HEK293 (cell line): ENCODE data around the gene CD40.

Source experiments
- CTCF ChIA-PET: fragments of 350-600 bp; formaldehyde crosslinking; extraction: SDS; loops from one replicate; lab custom pipeline; 2021; ENCODE audit warnings: antibody characterized with exemption; lab: Yijun Ruan, JAX
- POLR2A ChIA-PET: fragments of 300-600 bp; formaldehyde crosslinking; extraction: SDS; loops from one replicate; lab custom pipeline; 2020; ENCODE audit warnings: antibody characterized with exemption, inconsistent platforms; lab: Yijun Ruan, JAX
- H3K27ac ChIP-seq: fragments of 200-500 bp; sonication (Bioruptor generic); 2 replicates; pipeline ENCODE4 v1.5.1; 2014; ENCODE audit warnings: low read depth, low read length, control low read depth, inconsistent platforms; ENCODE audit errors: extremely low read depth
- H3K36me3 ChIP-seq, 2 experiments: fragments of 200-500 bp in 1 of 2; sonication (Bioruptor generic) in 1 of 2; 1 replicate in 1 of 2; 2 replicates in 1 of 2; pipeline ENCODE4 v1.5.1; 2014 to 2017; ENCODE audit warnings: inconsistent platforms in 2 of 2, low read length in 2 of 2; ENCODE audit not compliant: control insufficient read depth in 2 of 2, insufficient read depth in 1 of 2
- H3K4me1 ChIP-seq: fragments of 200-500 bp; sonication (Bioruptor generic); 2 replicates; pipeline ENCODE4 v1.5.1; 2014; ENCODE audit warnings: mild to moderate bottlenecking, low read length, inconsistent platforms; ENCODE audit not compliant: control insufficient read depth, insufficient read depth
- H3K4me3 ChIP-seq: 2 replicates; pipeline ENCODE4 v1.5.1; 2011; ENCODE audit warnings: low read depth, mild to moderate bottlenecking, control low read depth, low read length, moderate library complexity
- H3K9me3 ChIP-seq: fragments of 200-500 bp; sonication (Bioruptor generic); 2 replicates; pipeline ENCODE4 v1.5.1; 2014; ENCODE audit warnings: low read depth, low read length, inconsistent platforms; ENCODE audit not compliant: control insufficient read depth, insufficient read depth
- IKZF3 ChIP-seq: fragments of 450-650 bp; IDR thresholded peaks from 2 replicates; pipeline ENCODE4 v1.5.0; 2018; ENCODE audit warnings: missing biosample characterization, mild to moderate bottlenecking, missing genetic modification characterization, moderate library complexity
- KLF10 ChIP-seq: fragments of 450-650 bp; IDR thresholded peaks from 2 replicates; pipeline ENCODE4 v1.5.1; 2018; ENCODE audit warnings: missing biosample characterization, mild to moderate bottlenecking, missing genetic modification characterization
- SP3 ChIP-seq: fragments of 450-650 bp; formaldehyde crosslinking; IDR thresholded peaks from 2 replicates; pipeline ENCODE4 v1.5.1; 2016; ENCODE audit warnings: missing biosample characterization, missing genetic modification characterization
- ZBTB21 ChIP-seq: fragments of 450-650 bp; formaldehyde crosslinking; IDR thresholded peaks from 2 replicates; pipeline ENCODE4 v1.5.1; 2017; ENCODE audit warnings: missing biosample characterization, missing genetic modification characterization
- ZNF16 ChIP-seq: fragments of 450-650 bp; formaldehyde crosslinking; IDR thresholded peaks from 2 replicates; pipeline ENCODE4 v1.5.1; 2016; ENCODE audit warnings: low read depth, missing biosample characterization, missing genetic modification characterization
- ZNF169 ChIP-seq: fragments of 450-650 bp; formaldehyde crosslinking; IDR thresholded peaks from 2 replicates; pipeline ENCODE4 v1.5.1; 2016; ENCODE audit warnings: missing biosample characterization, missing genetic modification characterization
- ZNF211 ChIP-seq: fragments of 450-650 bp; formaldehyde crosslinking; IDR thresholded peaks from 2 replicates; pipeline ENCODE4 v1.5.1; 2016; ENCODE audit warnings: low read depth, missing biosample characterization, missing genetic modification characterization
- ZNF292 ChIP-seq: fragments of 450-650 bp; formaldehyde crosslinking; IDR thresholded peaks from 2 replicates; pipeline ENCODE4 v1.5.1; 2016; ENCODE audit warnings: low read depth, missing biosample characterization, missing genetic modification characterization, borderline replicate concordance
- ZNF324 ChIP-seq: fragments of 450-650 bp; formaldehyde crosslinking; IDR thresholded peaks from 2 replicates; pipeline ENCODE4 v1.5.1; 2016; ENCODE audit warnings: missing biosample characterization, missing genetic modification characterization
- ZNF404 ChIP-seq: fragments of 450-650 bp; formaldehyde crosslinking; IDR thresholded peaks from 2 replicates; pipeline ENCODE4 v1.5.1; 2017; ENCODE audit warnings: missing biosample characterization, missing genetic modification characterization
- ZNF48 ChIP-seq: fragments of 450-650 bp; formaldehyde crosslinking; IDR thresholded peaks from 2 replicates; pipeline ENCODE4 v1.5.1; 2016; ENCODE audit warnings: missing biosample characterization, missing genetic modification characterization
- ZNF514 ChIP-seq: fragments of 450-650 bp; formaldehyde crosslinking; IDR thresholded peaks from 2 replicates; pipeline ENCODE4 v1.5.1; 2016; ENCODE audit warnings: missing biosample characterization, missing genetic modification characterization
- ZNF600 ChIP-seq: fragments of 450-650 bp; formaldehyde crosslinking; IDR thresholded peaks from 2 replicates; pipeline ENCODE4 v1.5.1; 2016; ENCODE audit warnings: missing biosample characterization, missing genetic modification characterization
- ZNF629 ChIP-seq: fragments of 450-650 bp; formaldehyde crosslinking; IDR thresholded peaks from 2 replicates; pipeline ENCODE4 v1.5.1; 2017; ENCODE audit warnings: missing biosample characterization, missing genetic modification characterization
- ZNF658 ChIP-seq: fragments of 450-650 bp; formaldehyde crosslinking; IDR thresholded peaks from 2 replicates; pipeline ENCODE4; 2016; ENCODE audit warnings: missing biosample characterization, missing genetic modification characterization
- ZNF785 ChIP-seq: fragments of 450-650 bp; formaldehyde crosslinking; IDR thresholded peaks from 2 replicates; pipeline ENCODE4 v1.5.1; 2016; ENCODE audit warnings: missing biosample characterization, missing genetic modification characterization
- ZNF837 ChIP-seq: fragments of 450-650 bp; formaldehyde crosslinking; IDR thresholded peaks from 2 replicates; pipeline ENCODE4 v1.5.1; 2016; ENCODE audit warnings: missing biosample characterization, missing genetic modification characterization
- ZNF843 ChIP-seq: fragments of 450-650 bp; formaldehyde crosslinking; IDR thresholded peaks from 2 replicates; pipeline ENCODE4 v1.5.1; 2016; ENCODE audit warnings: missing biosample characterization, missing genetic modification characterization
- ZSCAN16 ChIP-seq: fragments of 450-650 bp; formaldehyde crosslinking; IDR thresholded peaks from 2 replicates; pipeline ENCODE4 v1.5.1; 2016; ENCODE audit warnings: missing biosample characterization, missing genetic modification characterization
- TF ChIP-seq, protein P1 (sequence below): fragments of 450-650 bp; formaldehyde crosslinking; IDR thresholded peaks from 2 replicates; pipeline ENCODE4 v1.5.1; 2017; ENCODE audit warnings: missing biosample characterization, missing genetic modification characterization

CD40 gene

DNA sequence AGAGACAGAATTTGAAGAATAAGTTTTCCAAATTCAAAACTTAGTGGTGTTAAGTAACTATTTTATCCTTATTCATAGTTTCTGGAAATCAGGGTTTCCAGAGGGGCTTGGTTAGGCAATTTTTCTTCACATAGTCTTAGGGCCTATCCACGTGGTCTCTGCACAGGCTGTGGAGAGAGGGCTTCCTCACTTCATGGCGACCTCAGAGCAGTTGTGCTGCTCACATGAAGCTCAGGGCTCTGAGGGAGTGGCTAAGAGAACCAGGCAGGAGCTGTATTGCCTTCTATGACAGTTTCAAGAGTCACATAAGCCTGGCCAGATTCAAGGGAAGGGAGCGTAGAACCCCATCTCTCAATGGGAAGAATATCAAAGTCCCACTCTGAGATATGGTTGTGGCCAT, 13.9 kb upstream of the CD40 start:
- Histone ChIP-seq H3K9me3 (no peaks in the 10 kb centered on the region), H3K36me3 (no peaks in the 10 kb centered on the region), H3K4me3 (no peak overlapping the region), H3K4me1 (no peaks in the 10 kb centered on the region), H3K27ac (no peak overlapping the region)
- CTCF ChIA-PET: interaction anchor here (1.0 to 1.8 kb wide), 2 partner anchors 12 to 81 kb away, joined by 4 to 6 read pairs; no protein-coding TSS in a partner anchor
- no peak for TF ChIP-seq ZNF843 (tag by site-specific recombination)
- TF ChIP-seq ZNF404 (tag by site-specific recombination): no peak
- TF ChIP-seq ZNF600 (tag by site-specific recombination): no peak
- POLR2A ChIA-PET: no interaction called here

DNA sequence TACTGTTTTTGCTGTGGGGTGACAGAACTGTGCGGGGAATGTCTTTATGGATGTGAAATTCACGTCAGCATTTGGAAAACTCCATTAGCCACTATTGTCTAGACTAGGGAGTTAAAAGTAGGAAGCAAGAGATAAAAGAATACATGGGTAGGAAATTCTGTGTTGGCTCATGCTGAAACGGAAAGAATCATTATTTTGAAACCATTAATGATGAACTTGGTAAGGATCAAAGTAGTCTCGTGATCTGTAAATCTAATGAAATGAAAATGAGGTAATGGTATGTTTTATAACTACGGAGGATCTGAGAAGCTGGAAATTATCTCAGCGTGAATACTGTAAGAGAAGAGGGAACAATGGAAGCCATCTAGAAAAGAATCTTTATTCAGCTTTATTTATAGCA, 11.1 kb upstream of the CD40 start:
- no peaks in the 10 kb centered on the region for H3K4me1 ChIP-seq
- no peaks in the 10 kb centered on the region for H3K36me3 ChIP-seq
- TF ChIP-seq ZNF629 (tag by site-specific recombination) (no peak), ZNF658 (no peak), ZNF48 (tag by site-specific recombination) (no peak), ZNF324 (tag by site-specific recombination) (no peak), KLF10 (no peak), ZNF292 (no peak), SP3 (tag by site-specific recombination) (no peak), ZNF785 (no peak), ZBTB21 (tag by site-specific recombination) (no peak), IKZF3 (tag by site-specific recombination) (no peak)
- TF ChIP-seq, all 188 proteins: peak for 0
- Histone ChIP-seq H3K27ac (no peak overlapping the region), H3K9me3 (no peaks in the 10 kb centered on the region), H3K4me3 (no peak overlapping the region)
- ChIA-PET POLR2A (no interaction called here), CTCF (interaction anchor here (1.0 kb wide), 1 partner anchor 22 kb away, joined by 5 read pairs; no protein-coding TSS in a partner anchor)

DNA sequence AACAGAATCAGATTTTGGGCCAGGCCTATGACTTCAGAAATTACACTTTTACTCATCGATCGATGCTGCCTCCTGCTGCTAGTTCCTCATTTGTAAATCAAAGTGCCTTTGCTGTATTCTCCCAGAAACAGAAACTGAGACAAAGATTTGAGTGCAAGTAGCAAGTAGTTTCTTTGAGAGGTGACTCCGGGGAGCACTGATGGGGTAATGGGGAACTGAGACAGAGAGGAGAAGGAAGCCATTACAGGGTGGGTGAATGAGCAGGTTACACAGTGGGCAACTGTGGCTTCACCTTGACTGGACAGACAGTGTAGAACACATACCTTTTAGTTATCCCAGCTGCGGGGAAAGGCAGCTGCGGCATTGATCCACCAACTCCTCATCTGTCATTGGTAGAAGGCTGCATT, 9.7 kb upstream of the CD40 start:
- ChIA-PET POLR2A (no interaction called here), CTCF (interaction anchor here (0.7 kb wide), 1 partner anchor 21 kb away, joined by 3 read pairs; no protein-coding TSS in a partner anchor)
- H3K4me3 ChIP-seq: no peak overlapping the region
- no peak overlapping the region for H3K27ac ChIP-seq
- TF ChIP-seq, protein P1, sequence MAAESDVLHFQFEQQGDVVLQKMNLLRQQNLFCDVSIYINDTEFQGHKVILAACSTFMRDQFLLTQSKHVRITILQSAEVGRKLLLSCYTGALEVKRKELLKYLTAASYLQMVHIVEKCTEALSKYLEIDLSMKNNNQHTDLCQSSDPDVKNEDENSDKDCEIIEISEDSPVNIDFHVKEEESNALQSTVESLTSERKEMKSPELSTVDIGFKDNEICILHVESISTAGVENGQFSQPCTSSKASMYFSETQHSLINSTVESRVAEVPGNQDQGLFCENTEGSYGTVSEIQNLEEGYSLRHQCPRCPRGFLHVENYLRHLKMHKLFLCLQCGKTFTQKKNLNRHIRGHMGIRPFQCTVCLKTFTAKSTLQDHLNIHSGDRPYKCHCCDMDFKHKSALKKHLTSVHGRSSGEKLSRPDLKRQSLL (tag by site-specific recombination): no peak
- no peak for TF ChIP-seq ZNF837 (tag by site-specific recombination)
- TF ChIP-seq ZNF514: no peak
- TF ChIP-seq ZNF169 (tag by site-specific recombination): no peak
- TF ChIP-seq ZSCAN16 (tag by site-specific recombination): no peak
- no peaks in the 10 kb centered on the region for H3K9me3 ChIP-seq
- no peaks in the 10 kb centered on the region for H3K36me3 ChIP-seq
- no peaks in the 10 kb centered on the region for H3K4me1 ChIP-seq

DNA sequence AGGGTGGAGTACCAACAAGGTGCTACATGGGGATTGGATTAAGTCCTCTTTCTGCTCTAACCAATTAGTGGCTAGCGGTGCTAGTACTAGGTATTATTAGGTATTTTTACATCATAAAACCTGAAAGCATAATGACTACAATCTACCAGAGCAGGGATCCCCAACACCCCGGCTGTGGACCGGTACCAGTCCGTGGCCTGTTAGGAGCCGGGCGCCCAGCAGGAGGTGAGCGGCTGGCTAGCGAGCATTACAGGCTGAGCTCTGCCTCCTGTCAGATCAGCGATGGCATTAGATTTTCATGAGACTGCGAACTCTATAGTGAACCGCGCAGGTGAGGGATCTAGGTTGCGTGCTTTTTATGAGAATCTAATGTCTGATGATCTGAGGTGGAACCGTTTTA, 9.1 kb upstream of the CD40 start:
- Histone ChIP-seq H3K4me3 (no peak overlapping the region), H3K27ac (no peak overlapping the region), H3K36me3 (no peaks in the 10 kb centered on the region), H3K9me3 (no peaks in the 10 kb centered on the region), H3K4me1 (no peaks in the 10 kb centered on the region)
- POLR2A ChIA-PET: no interaction called here
- CTCF ChIA-PET: no interaction called here
- TF ChIP-seq ZNF16 (tag by site-specific recombination) (no peak), ZNF211 (tag by site-specific recombination) (no peak)
